HG03039 (cell line): ENCODE measurements around the gene DUS1L.
"Not testable (repeated sequence)": the region's sequence is repeated elsewhere in the genome, so short reads cannot be mapped to it uniquely, and the experiment has no call there.

Experiments
- ATAC-seq: cut with Tn5 transposase; IDR thresholded peaks from one replicate; pipeline ENCODE4 v1.9.1; 2021; ENCODE audit warnings: mild to moderate bottlenecking, moderate library complexity; ENCODE audit not compliant: unreplicated experiment

Gene DUS1L

DNA sequence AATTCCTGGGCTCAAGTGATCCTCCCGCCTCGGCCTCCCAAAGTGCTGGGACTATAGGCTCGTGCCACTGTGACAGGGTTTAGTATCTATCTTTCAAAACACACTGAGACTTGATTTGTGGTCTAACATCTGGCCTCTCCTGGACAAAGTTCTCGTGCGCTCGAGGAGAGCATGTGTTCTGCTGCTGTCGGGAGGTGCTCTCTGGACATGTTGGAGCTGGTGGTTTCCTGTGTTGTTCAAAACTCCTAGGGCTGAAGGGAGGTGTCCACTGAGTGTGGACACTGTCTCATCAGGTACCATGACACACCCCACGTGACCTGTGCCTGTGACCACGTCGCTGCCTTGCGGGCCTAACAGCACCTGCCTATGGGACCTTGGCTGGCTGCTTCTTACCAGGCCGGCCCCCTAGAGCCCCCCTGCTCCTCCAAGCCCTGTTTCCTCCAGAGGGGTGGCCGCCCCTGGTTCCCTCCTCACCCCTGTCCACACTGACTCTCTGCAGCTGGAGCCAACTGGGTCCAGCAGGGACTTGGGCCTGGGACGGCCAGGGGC is 19.6 kb downstream of the DUS1L start:
- ATAC-seq: no peak

DNA sequence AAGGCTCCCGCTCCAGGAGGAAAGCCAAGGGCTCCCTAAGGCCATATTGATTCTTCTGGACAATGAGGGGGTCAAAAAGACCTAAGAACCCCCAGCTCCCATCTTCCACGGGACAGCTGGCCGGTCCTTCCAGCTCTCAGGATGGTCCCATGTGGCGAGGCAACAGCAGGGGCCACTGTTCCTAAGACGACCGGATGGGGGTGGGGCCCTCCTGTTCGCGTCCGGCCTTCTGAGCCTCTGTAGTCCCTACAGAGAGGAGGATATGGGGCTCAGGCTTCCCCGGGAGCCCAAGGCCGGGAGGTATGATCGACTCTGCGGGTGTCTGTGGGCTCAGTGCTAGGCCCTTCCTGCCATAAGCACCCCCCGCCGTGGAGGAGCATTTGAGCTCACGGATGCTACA is 22.1 kb downstream of the DUS1L start:
- ATAC-seq: no peak

DNA sequence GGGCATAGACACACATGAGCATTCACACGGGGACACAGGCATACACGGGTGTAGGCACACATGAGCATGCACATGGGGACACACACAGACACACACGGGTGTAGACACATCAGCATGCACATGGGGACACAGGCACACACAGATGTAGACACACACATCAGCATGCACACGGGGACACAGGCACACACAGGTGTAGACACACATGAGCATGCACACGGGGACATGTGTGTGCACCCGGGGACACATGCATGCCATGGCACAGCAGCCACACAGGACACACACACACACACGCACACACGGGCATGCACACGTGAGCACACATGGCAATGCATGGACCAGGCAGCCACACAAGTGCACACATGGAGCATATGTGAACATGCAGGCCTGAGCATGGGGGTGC is 23.0 kb downstream of the DUS1L start:
- ATAC-seq: no peak

DNA sequence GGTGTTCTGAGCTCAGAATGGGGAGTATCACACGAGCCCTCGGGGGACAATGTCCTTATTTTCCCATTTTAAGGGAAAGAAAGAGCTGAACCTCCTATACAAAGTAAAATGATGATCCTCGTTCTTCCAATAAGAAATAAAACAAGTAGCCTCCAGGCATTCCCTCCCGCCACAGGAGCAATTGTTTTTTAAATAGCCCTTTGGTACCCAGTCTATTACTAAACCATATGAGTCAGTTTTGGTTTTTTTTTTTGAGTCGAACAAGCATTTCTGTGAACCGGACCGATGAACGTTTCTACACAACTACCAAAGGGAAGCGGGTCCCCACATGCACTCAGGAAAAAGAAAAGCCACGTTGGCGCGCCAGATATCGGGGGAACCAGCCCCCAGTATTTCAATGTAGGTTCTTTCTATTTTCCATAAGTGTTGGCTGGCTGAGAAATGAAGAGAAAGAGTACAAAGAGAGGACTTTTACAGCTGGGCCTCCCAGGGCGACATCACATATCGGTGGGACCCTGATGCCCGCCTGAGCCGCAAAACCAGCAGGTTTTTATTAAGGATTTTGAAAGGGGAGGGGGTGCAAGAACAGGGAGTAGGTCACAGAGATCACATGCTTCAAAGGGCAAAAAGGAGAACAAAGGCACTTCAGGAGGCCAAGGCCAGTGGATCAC is 24.3 kb downstream of the DUS1L start:
- ATAC-seq: no peak

GRCh38 chr17:82039695-82040299 is 25.8 kb downstream of the DUS1L start:
- ATAC-seq: no peak

DNA sequence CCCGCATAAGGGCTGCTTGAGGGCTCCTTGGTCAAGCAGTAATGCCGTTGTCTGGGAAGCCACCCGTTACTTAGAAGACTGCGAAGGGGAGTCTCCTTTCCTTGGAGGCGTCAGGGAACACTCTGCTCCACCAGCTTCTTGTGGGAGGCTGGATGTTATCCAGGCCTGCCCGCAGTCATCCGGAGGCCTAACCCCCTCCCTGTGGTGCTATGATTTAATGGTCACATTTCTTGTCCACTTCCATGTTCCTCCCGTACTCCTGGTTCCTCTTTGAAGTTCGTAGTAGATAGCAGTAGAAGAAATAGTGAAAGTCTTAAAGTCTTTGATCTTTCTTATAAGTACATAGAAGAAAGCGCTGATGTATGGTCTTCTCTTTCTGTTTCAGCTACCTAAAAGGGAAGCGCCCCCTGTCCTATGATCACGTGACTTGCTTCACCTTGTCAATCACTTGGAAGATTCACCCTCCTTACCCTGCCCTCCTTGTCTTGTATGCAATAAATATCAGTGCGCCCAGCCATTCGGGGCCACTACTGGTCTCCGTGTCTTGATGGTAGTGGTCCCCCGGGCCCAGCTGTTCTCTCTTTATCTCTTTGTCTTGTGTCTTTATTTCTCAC is 26.7 kb downstream of the DUS1L start:
- ATAC-seq: not testable (repeated sequence)

DNA sequence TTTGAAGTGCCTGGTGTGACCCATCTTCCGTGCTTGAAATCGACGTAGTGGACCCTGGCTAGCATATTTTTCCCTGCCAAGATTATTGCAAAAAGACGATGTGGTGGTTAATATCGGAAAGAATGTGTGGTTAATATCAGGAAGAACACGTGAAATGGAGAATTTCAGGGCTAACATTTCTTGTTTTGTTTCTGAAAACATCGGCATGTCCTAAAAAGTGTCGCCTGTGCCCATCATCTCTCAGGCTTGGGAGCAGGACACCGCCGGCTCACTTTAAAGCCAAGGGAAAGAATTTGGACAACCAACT is 27.8 kb downstream of the DUS1L start:
- no peak for ATAC-seq

DNA sequence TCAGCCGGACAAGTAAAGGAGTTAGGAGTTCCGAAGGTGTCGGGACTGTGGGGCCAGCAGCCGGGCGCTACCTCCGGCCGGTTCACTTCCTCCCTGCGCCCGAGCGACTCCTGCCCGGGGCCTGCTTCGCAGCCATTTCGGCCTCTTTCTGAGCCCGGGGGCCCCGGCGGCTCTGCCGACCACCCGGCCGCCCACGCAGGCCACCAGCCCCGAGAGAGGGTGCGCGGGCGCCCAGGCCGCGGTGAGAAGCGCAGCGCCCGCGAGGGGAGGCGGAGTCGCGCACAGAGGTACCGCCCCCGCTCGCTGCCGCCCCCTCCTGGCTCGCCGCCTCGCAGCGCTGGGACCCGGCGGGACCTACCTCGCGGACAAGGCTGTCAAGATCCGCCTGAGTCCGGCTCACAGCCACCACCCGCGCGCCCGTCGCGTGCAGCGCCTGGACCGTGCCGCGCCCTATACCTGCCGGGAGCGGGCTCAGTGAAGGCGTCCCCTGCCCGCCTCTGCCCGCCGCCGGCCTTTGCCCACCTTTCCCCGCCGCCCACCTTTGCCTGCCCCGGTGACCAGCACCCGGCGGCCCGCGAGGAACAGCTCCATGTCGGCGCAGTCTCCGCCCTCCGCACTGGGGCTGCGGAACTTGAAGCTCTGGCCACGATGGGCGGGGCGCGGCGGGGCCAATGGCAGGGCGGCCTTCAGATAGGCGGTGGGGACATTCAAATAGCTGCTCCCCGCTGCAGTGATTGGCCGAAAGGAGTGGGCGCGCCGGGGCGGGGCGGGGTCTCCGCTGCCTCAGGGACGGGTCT is 28.3 kb downstream of the DUS1L start, which contains the start of gene DCXR:
Gene DCXR (minus strand): TSS at position 606 of the 797 bp plus-strand sequence. CDS start 15 bp downstream, at position 591.
- ATAC-seq: peak; percentile 71

- no peak for ATAC-seq
These were observed 28.9 kb downstream of the DUS1L start for GRCh38 chr17:82036634-82037091.

- no peak for ATAC-seq
These were observed 29.5 kb downstream of the DUS1L start for GRCh38 chr17:82035956-82036633.

GRCh38 chr17:82035488-82035887 is 30.1 kb downstream of the DUS1L start:
- no peak for ATAC-seq

DNA sequence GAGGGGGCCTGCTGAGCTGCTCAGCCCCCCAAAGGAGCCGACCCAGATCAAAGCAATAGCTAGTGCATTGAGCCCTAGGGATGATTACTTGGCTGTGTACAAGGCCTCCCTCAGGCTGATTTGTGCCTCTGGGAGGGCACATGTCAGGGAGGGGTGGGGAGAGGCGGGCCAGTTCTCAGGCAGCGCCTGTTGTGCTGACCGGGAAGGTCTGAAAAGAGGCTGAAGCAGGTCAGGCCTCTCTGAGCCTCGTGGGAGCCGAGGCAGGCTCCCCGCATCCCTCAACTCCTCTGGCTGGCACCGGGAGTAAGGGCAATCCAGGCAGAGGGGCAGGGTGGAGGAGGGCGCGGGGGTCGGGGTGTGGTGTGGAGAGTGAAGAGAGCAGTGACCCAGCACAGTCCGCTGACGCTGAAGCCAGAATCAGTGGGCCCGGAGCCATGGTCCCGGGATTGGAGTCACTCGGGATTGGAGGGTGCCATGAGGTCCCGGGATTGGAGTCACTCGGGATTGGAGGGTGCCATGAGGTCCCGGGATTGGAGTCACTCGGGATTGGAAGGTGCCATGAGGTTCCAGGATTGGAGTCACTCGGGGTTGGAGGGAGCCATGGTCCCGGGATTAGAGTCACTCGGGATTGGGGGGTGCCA is 31.1 kb downstream of the DUS1L start:
- no peak for ATAC-seq

GRCh38 chr17:82033359-82034085 is 32.1 kb downstream of the DUS1L start:
- ATAC-seq: no peak

DNA sequence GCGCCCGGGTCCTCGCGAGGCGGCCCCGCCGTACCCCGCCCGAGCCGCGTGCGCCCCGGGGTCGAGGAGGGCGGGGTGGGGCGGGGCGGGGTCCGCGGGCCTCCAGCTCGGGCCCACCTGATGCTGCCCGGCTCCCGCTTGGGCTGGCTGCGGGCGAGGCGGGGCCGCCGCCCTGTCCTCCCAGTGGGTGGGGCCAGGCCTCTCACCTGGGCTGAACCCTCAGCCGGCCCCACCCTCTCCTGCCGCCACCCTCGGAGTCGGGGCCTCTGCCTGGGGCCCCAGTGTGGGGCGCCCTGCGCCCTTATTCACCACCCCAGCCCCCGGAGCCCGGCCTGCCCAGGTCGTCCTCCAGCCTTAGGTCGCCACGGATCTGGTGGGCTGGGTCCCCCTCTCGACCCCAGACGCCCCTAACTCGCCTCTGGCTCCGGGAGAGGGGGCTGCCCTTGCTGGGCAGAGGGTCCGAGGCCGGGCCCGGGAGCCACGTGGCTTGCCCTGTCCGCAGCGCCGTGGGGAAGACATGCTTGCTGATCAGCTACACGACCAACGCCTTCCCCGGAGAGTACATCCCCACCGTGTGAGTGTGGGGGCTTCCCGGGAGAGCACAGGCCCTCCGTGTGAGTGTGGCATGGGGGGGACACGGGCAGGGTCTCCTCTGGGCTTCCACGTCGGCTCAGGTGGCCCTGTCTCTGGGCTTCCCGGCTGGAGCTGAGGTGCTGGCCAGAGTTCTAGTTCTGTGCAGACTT is 33.5 kb downstream of the DUS1L start:
- ATAC-seq: no peak

DNA sequence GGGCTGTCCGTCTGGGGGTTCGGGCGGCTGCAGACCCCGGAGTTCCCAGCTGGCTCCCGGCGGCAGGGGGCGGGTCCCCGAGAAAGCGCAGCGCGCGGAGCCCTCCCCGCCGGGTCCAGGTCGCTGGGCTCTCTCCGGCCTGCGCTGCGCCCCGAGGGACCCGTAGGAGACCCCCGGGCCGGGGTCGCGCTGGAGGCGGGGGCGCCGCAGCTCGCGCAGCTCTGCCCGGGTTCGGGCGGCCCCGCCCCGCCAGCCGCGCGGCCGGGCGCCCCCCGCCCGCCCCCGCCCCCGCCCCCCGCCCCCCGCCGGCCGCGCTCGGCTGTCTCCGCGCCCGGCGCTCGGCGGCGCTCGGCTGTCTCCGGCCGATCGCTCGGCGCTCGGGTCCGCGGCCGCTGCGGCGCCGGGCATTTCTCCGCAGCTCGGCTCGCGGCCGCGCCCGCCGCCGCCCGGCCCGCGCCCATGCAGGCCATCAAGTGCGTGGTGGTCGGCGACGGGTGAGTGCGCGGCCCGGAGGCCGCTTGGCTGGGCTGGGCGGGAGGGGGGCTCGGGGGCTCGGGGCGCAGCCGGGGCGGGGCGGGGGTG is 34.2 kb downstream of the DUS1L start, which contains the start of gene RAC3:
Gene RAC3 (plus strand): TSS at position 376 of the 582 bp plus-strand sequence. CDS start 84 bp downstream, at position 460.
- ATAC-seq: no peak

DNA sequence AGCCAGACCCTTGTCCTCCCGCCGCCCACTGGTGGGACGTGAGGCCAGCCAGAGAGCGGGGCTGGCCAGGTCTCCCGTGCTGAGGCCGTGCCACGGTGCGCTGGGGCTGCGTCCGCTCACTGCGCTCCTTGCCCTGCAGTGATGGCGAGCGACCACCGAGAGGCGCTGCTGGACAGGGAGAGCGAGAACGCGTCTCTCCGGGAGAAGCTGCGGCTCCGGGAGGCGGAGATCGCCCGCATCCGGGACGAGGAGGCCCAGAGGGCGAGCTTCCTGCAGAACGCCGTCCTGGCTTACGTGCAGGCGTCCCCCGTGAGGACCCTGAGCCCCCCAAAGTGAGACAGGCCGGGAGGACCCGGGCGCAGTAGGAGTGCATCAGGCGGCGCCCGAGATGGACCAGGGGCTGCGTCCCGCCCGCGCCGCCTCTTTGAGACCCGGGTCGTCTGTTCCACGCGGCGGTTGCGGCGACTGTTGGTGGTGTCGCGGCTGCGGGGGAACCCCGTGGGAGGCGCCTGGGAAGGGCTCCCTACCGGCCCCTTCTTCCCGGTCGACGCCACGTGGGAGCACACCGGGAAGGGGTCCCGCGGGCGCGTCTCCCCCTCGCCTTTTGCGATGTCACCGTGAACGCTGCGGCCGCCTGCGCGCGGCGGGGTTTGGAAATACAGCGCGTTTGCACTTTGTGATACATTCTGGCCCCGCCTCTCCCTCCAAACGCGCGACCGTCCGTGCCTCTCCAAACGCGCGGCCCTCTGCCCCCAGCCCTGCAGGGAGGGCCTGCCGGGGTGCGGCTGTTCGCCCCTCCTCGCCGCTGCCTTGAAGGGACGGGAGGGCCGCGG is 34.9 kb downstream of the DUS1L start:
- ATAC-seq: no peak

DNA sequence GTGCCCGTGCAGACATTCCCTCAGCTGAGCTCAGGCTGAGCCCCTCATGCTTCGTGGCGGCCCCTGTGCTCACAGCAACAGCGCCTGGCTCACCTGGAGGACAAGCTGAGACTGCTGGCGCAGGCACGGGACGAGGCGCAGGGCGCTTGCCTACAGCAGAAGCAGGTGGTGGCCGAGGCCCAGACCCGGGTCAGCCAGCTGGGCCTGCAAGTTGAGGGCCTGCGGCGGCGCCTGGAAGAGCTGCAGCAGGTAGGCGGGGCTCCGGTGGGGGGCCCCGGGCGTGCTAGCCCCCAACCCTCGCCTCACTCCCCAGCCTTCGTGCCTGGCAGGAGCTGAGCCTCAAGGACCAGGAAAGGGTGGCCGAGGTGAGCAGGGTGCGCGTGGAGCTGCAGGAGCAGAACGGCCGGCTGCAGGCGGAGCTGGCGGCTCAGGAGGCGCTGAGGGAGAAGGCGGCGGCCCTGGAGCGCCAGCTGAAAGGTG is 35.6 kb downstream of the DUS1L start:
- ATAC-seq: no peak
